22Rv1 (cell line): ENCODE results near the gene RFX7.

ENCODE experiments used
- ZFX ChIP-seq: fragments of 450-650 bp; IDR thresholded peaks from 2 replicates; pipeline ENCODE4 v1.6.1; 2017; ENCODE audit warnings: antibody characterized with exemption, borderline replicate concordance
- TF ChIP-seq, protein P1 (sequence below): fragments of 450-650 bp; IDR thresholded peaks from 2 replicates; pipeline ENCODE4 v1.5.1; 2017; ENCODE audit warnings: mild to moderate bottlenecking

DNA sequence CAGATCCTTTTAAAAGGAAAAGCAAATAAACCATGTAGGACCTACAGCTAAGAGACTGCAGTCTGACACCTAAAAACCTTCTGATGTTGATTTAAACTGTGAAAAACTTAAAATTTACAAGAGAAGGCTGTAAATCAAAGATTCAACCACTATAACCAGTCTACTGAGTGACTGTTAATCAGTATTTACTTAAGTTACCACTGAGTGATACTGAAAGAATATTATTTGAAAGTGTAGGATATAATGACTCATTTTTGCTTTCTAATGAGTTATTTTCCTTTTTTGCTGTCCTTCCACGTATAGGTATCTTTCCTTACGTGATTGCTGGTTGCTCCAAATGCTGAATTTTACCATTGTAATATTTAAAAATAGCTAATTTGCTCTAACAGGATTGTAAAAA lies 44.6 kb downstream of the RFX7 start:
- TF ChIP-seq, protein P1, sequence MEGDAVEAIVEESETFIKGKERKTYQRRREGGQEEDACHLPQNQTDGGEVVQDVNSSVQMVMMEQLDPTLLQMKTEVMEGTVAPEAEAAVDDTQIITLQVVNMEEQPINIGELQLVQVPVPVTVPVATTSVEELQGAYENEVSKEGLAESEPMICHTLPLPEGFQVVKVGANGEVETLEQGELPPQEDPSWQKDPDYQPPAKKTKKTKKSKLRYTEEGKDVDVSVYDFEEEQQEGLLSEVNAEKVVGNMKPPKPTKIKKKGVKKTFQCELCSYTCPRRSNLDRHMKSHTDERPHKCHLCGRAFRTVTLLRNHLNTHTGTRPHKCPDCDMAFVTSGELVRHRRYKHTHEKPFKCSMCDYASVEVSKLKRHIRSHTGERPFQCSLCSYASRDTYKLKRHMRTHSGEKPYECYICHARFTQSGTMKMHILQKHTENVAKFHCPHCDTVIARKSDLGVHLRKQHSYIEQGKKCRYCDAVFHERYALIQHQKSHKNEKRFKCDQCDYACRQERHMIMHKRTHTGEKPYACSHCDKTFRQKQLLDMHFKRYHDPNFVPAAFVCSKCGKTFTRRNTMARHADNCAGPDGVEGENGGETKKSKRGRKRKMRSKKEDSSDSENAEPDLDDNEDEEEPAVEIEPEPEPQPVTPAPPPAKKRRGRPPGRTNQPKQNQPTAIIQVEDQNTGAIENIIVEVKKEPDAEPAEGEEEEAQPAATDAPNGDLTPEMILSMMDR = no peak
- TF ChIP-seq ZFX = no peak
